GM18502 (cell line): ENCODE results near the gene ITIH2.
"Not testable (repeated sequence)": the region's sequence is repeated elsewhere in the genome, so short reads cannot be mapped to it uniquely, and the experiment has no call there.

Source experiments
- ATAC-seq: cut with Tn5 transposase; IDR thresholded peaks from one replicate; pipeline ENCODE4 v1.9.1; 2021; ENCODE audit warnings: mild to moderate bottlenecking; ENCODE audit not compliant: unreplicated experiment, poor library complexity

The ITIH2 gene

GRCh38 chr10:7692368-7692767, 10.7 kb upstream of the ITIH2 start:
- not testable (repeated sequence) for ATAC-seq

- not testable (repeated sequence) for ATAC-seq
Observed at GRCh38 chr10:7693194-7693593, 9.9 kb upstream of the ITIH2 start.

DNA sequence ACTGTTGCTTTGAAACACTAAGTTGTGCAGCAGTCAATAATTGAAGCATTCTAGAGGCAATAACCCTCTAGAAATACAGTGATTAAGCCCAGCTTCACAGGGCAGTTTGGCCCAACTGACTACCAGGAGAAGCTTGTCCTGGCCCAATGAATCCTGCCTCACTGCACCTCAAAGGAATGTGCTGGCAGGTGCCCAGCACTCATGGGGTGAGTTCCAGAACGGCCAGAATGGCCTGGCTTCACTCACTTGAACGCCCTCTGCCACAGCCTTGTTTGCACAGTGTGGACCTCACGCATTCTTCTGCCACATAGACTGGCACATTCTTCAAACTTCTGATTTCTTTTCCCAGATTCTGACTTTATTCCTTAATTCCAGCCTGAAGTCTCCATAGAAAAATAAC, 6.6 kb upstream of the ITIH2 start:
- no peak for ATAC-seq

DNA sequence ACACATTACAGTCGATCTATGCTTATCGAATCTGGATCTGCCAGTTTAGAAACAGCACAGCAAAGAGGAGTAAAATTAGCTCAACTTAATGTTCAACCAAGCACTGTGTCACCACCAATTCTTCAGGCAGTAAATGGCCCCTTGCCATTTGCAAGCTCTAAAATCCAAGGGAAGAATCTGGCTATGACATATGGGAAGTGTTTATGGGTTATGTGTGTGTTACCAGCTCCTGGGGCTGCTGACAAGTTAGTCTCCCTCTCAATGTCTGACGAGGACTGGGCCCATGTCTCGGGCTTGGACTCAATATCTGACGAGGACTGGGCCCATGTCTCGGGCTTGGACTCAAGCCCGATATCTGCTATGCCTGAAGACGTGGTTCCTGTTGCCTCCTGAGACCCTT, 5.7 kb upstream of the ITIH2 start:
- ATAC-seq = no peak

DNA sequence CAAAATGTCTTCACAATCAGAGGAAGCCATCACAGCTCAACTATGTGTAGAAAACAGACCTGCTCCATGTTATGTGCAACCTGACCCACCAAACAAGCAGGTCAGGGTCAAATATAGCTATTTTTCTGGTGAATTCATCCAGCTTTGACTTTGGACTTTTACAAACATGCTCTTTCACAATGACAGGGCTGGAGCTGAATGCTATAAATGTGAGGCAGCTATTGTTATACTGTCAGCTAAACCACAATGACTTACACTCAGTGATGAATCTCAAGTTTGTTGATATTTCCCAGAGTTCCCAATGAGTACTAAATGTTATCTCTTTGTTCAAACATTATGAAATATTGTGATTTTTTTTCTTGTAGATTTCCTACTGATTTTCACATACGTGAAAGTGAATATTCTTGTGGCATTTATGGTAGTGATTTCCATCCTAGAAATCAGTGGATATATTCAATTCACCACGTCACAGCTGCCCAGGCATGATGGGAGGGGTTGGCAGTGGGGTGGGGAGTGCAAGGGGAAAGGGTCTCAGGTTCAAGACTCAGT, 2.5 kb upstream of the ITIH2 start:
- no peak for ATAC-seq

GRCh38 chr10:7701158-7701742, 1.9 kb upstream of the ITIH2 start:
- no peak for ATAC-seq

DNA sequence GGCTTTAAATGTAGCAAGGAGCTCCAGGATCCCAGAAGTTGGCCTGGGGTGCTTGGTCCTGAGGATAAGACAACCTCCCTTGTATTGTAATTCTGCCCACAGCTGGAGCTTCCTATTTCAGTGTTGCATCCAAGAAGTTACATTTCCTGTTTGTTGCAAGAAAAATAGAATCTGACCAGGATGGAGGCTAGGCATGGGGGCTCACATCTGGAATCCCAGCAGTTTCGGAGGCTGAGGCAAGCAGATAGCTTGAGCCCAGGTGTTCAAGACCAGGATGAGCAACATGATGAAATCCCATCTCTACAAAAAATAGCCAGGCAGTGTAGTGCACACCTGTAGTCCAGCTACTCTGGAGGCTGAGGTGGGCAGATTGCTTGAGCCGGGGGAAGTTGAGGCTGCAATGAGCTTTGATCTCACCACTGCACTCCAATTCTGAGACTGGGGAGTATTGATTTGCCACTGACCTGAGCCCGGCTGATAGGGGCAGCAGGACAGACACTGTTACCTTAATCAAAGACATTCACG, 766 bp upstream of the ITIH2 start:
- no peak for ATAC-seq

DNA sequence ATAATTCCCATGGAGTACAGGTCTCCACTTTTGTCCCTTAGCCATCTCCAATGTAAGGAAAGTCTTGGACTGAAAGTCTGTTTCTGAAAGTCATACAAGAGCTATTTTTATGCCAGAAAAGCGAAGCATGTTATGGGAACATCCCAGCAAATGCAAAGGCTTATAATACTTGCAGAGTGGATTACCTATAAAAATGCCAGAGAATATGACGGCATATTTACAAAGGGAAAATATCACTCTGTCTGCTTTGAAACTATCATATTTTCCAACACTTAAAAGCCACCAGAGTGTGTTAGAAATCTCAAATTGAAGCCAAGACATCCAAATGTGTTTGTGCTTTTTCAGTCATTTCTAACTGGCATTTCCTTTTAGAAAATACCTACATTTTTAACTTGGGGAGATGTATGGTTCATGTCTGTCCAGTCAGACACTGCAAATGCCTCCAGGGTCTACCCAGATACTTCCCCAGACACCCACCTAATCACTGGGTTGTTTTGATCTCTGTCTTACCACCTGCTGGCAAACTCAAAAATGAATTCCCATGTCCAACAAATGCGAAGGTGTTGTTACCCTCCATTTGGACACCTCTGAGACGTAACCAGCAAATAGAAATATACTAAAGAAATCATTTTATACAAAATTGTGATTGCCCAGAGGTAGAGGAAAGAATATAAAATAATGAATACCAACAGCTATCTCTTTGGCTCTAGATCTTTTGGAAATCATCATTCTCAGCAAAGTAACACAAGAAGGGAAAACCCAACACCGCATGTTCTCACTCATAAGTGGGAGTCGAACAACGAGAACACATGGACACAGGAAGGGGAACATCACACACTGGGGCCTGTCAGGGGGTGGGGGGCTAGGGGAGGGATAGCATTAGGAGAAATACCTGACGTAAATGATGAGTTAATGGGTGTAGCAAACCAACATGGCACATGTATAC, 1.2 kb downstream of the ITIH2 start:
- ATAC-seq = no peak

DNA sequence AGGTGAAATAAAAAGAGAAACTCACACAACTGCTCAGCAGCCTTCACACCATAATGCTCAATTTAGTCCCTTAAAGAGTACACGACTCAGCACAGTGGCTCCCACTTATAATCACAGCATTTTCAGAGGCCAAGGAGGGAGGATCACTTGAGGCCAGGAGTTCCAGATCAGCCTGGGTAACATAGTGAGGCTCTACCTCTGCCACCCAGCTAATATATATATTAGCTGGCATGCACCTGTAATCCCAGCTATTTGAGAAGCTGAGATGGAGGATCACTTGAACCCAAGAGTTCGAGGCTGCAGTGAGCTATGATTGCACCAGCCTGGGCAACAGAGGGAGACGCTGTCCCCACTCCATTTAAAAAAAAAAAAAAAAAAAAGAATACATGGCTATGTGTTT, 2.2 kb downstream of the ITIH2 start:
- ATAC-seq = no peak

DNA sequence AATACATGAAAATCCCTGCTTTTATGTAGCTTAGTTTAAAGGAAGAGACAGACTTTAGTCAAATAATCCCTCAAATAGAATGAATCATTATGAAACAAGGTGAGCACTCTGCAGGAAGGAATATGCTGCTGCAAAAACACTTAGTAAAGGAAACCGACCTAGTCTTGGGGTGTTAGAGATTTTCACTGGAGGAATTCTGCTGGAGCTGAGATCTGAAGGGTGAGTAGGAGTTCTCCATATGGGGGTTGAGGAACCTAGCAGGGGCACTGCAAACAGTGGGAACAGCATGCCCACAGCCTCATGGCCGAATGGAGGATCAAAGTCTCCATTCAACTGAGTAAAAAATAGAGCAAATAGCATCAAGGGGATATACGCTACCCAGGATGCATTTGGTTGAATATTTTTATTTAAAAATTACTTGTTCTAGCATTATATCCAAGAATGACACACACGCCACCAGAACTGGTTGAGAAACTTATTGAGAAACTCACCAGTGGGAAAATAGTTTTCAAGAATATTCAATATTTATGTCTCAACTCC, 3.5 kb downstream of the ITIH2 start:
- no peak for ATAC-seq

DNA sequence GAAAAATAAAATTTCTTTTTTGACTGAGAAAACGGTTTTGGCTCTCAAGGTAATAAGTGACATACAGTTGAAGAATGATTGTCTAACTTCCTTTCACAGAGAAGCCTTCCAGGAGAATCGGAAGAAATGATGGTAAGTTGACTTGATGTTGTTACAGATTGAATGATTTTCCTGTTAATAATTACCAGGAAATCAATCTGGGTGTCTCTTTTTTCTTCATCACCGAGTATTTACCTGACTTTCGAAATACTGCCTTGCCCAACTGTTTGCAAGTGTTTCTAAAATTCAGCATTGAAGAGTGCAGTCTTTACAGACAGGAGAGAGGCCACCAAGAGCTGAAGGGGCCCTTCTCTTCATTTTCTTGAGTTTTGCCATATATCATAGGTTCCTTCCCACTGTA, 4.0 kb downstream of the ITIH2 start:
- no peak for ATAC-seq

DNA sequence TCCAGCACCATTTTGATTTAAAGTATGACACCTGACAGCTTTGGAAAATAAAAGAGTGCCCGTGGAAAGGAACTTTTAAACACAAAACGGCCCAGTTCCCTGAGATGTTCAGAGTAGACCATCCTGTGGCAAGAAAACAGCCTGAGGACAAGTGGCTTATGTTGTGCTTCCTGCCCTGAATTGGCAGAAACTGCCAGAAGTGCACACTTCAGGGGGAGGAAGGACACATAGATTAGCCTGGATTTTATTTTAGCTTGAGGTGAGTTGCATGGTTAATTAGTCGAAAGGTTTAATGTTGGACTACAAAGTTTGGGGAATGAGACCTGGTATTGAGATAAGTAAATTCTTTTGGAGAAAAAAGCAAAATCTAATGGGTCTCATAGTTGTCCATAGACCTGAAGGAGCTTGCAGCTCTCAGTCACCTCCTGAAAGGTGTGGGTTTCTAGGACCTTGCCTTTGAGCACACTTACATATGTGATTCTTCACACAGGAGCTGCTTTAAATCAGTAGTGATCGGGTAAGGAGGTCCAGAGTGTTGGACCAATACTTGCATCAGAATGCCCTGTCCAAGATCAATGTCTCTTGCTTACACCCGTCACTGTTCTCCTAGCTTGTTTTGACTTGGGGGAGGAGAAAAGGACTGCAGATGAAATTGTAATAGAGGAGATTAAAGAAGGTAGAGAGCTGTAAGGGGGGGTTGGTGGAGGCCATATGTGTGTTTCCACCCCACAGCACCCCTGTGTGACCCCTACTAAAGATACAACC, 4.9 kb downstream of the ITIH2 start:
- no peak for ATAC-seq

- ATAC-seq = no peak
Observed at GRCh38 chr10:7708832-7709231, 5.7 kb downstream of the ITIH2 start.

DNA sequence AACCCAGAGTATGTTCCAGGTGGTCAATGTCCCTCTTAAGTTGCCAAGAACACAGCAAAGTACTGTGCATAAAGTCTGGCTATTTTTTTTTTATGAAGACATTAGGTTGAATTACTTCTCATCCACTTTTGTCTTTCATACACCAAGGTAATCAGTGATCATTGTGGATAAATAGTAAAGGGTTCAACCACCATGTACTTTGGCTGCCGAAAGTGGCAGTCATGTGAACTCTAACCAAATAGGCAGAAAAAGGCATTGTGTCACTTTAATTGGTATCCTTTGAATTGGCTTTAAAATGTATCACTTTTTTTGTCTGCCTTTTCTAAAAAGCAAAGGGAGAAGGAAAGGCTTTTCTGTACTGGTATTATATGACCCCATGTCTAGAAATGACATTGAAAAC, 7.3 kb downstream of the ITIH2 start:
- no peak for ATAC-seq

- not testable (repeated sequence) for ATAC-seq
Observed at GRCh38 chr10:7711075-7711474, 8.0 kb downstream of the ITIH2 start.

DNA sequence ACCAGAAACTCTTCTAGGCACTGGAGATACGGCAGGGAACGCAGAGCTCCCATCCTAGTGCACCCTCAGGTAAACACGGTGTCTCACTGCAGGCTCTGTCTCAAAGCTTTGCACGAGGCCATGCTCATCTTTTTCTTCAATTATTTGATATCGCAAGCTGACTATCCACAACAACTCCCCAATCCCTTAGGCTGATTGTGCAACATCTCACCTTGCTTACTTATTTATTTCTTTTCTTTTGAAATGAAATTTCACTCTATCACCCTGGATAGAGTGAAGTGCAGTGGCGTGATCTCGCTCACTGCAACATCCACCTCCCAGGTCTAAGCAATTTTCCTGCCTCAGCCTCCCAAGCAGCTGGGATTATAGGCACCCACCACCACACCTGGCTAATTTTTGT, 12.4 kb downstream of the ITIH2 start:
- no peak for ATAC-seq

DNA sequence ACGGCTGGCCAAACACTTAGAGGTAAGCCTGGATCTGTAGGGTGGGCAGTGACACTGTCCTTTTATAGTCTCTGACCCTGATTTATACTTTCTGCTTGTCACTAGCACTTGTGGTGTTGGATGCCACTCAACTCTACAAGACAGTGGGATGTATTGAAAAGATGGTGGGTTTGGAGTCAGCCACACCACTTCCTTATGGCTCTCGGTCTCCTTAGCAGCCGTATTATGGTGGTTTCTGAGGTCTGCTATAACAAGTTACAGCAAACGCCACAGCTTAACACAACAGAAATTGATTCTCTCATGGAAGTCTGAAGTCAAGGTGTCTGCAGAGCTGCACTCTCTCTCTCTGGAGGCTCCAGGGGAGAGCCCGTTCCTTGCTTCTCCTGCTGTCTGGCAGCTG, 14.7 kb downstream of the ITIH2 start:
- ATAC-seq = no peak

- ATAC-seq = no peak
Observed at GRCh38 chr10:7718685-7719084, 15.6 kb downstream of the ITIH2 start.

GRCh38 chr10:7720478-7720877, 17.4 kb downstream of the ITIH2 start:
- no peak for ATAC-seq

GRCh38 chr10:7722927-7723529, 19.9 kb downstream of the ITIH2 start:
- no peak for ATAC-seq
